HG03442 (cell line): Measurements from ENCODE around the gene SP8.
"Not testable (repeated sequence)": the region's sequence is repeated elsewhere in the genome, so short reads cannot be mapped to it uniquely, and the experiment has no call there.

Experiments used
- ATAC-seq: cut with Tn5 transposase; IDR thresholded peaks from one replicate; pipeline ENCODE4 v1.9.1; 2021; ENCODE audit warnings: mild to moderate bottlenecking, moderate library complexity; ENCODE audit not compliant: unreplicated experiment

Gene SP8

DNA sequence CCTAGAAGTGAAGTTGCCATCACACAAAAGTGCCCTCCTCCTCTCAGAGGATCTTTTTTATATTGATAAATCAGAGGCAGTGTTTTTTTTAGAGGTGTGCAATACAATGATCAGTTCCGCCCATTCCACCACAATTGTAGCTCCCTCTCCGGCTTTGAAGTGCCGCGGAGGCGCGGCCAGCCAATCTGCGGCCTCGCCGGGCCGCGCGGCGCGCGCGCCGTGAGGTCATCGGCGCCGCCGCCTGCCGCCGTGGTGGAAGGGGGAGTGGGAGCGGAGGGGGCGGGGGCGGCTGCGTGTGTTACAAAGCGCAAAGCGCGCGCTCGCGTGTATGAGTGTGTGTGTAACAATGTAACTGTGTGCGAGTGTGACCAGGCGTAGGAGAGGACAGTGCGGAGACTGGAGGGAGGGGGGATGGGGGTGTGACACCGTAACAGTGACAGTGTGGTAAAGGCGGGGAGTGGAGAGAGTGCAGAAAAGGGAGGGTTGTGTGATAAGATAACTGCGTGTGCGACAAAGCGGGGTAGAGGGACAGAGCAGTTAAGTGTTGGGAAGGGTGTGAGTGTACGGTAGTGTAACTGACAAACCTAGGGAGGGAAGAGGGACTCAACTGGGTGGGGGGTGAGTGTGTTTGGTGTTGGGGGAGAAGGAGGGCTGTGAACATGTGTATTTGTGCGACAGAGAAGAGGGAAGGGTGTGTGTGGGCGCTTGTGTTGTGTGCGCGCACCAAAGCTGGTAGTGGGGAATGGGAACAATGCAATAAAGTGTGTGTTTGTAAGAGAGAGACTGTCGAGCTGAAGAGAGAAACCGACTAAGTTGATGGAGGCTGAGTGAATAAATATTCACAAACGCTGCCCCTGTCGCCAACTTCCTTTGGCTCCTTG is at the start of gene SP8:
Gene SP8, minus strand, starts transcription at position 108 of the 881 bp plus-strand sequence. Its CDS starts 88 bp downstream, at position 20.
- no peak for ATAC-seq

DNA sequence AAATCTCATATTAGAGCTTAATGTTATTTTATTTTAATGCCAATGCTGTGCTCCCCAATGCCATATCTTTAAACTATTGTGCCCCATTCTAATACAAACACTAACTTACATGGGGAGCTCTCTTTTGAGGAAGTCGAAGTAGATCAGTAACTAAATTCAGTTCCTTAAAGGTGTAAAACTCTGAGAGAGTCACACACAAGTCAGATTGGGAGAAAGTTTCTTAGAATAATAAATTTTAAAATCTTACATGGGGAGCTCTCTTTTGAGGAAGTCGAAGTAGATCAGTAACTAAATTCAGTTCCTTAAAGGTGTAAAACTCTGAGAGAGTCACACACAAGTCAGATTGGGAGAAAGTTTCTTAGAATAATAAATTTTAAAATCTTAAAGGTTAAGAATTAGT is 49.7 kb upstream of the SP8 start:
- ATAC-seq, result peak; percentile 51

DNA sequence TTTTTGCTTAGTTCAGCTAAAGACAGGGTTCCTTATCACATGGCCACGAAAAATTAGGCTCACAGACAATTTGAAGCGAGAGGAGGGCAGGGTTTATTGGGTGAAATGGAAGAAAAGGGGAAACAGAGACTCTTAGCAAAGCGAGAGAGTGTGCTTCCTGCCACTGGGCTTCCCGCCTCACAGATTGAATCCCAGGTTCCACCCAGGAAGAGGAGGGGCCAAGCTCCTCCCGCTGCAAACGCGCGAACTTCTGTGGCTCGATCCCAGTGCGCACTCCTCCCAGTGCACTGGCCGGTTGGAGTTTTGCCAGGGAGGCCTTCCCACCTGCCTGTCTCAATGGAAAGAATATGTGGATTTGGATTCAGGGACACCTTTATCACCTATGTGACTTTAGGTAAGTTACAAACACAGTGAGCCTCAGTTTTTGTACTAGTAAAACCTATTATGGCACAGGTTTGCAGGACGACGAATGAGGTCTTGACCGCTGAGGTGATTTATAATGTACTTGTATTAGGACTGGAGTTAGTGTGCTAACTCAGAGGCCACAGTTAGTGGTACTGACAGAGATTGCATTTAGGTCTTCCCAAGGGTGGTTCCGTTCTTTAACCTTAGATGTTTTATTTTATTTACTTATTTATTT is 48.5 kb upstream of the SP8 start:
- ATAC-seq, result no peak

DNA sequence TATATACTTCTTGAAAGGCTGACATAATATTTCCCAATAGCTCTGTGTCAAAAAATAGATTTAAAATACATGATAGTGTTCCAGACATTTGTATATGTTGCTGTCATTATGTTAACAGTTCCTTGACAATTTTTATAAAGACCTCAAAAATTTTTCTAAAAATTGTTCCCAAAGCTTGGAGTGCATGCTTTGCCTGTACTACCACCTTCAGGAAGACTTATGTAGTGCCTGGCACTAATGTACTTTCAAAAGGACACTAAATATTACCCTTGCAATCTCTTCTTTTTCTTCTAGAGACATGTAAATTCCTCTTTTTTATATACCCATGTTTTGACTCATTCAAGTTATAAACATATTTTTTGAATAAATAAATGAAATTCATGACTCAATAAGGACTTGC is 48.0 kb upstream of the SP8 start:
- ATAC-seq, result no peak

DNA sequence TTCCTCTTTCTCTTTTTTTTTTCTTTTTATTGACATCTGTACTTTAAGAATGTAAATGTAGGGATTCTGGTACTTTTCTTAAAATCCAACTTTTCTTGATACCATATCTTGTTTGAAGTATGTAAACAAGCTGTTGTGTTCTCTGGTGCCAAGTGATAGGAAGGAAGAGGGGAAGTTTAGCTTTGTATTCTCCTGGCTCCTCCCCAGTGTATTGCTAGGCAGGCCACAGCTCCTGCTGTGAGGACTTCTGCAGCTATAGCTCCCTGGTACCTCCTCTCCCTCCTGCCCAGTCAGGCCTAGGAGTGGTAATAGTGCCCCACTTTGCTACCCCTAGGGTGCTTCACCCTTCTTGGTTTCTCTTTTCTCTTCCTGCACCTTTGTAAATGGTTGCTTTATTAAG is 45.3 kb upstream of the SP8 start:
- ATAC-seq, result no peak

DNA sequence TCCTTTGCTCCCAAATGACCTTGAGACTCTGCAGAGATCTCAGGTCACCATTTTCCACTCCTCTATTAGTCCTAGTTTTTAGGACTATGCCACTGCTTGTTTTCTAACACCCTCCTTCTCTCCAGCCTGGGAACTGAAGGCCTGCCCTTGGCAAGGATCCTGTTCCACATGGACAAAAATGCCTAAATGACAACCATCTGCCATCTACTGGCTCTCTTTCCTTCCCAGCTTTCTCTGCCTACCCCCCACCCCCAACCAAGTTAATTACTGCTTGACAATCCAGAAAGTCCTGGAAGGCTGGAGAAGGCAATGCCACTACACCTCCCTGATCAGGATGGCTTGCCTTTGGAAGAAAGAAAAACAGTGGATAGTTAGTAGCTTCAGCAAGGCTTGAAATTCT is 44.8 kb upstream of the SP8 start:
- no peak for ATAC-seq

DNA sequence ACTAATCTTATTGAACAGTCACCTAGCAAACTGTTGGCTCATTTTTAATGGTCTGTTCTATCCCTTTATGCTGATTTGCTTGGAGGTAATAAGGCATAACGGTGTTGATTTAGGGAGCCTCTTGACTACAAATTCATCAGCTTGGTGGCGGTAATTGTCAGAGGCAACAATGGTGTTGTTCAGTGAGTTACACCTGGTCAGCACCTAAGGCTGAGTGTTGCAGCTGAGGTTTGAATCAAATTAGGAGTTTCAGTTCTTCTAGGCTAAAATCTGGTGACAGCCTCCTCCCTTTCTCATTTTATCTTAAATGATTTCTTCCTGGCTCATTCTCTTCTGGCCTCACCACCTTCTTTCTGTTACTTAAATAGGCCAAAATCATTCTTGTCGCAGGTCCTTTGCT is 42.3 kb upstream of the SP8 start:
- ATAC-seq, result no peak

DNA sequence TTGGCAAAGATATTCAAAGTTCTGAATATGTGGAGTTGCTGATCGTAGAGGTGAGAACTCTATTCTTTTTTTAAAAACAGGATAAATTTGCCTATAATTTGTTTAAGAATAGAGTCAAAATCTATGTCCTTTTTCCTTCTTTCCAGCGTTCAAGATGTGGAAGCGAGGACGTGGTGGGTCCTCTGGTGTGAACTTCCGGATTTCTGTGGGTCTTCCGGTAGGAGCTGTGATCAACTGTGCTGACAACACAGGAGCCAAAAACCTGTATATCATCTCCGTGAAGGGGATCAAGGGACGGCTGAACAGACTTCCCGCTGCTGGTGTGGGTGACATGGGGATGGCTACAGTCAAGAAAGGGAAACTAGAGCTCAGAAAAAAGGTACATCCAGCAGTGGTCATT is 40.5 kb upstream of the SP8 start:
- no peak for ATAC-seq

DNA sequence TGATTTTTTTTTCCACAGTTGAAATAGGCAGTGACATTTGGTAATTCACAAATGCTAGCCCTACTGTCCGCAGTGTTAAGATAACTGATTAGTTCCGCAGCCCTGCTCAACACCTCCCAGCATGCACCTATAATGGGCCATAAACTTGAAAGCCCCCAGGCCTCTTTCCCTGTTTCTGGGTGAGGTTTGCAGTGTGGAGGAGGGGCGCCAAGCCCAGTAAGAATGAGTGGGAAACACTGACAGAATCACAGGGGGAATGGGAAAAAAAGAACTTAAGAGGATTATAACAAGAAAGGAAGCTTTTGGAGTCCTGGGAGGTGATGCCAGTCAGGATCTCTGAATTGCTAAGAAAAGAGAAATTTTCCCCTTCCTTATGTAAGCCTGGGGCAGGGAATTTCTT is 39.6 kb upstream of the SP8 start:
- ATAC-seq, result no peak

DNA sequence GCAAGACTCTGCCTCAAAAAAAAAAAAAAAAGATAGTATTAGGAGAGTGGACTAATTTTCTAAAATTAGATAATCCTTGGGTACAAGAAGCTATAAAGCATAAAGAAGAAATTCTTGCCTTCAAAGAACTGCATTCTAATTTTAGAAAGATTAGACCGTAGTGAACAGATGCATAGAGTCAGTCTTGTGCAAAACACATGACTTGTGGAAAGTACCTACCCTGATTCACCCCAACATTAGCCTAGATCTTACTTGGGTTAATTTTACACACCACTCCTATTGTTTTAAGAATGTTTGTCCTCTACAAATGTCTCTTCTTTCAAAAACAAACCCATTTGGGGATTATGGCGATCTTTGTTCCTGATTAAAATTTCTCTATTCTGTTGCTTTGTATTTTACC is 38.9 kb upstream of the SP8 start:
- no peak for ATAC-seq

DNA sequence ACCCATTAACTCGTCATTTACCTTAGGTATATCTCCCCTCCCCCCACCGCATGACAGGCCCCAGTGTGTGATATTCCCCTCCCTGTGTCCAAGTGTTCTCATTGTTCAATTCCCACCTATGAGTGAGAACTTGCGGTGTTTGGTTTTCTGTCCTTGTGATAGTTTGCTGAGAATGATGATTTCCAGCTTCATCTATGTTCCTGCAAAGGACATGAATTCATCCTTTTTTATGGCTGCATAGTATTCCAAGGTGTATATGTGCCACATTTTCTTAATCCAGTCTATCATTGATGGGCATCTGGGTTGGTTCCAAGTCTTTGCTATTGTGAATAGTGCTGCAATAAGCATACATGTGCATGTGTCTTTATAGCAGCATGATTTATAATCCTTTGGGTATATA is 34.7 kb upstream of the SP8 start:
- ATAC-seq, result not testable (repeated sequence)

DNA sequence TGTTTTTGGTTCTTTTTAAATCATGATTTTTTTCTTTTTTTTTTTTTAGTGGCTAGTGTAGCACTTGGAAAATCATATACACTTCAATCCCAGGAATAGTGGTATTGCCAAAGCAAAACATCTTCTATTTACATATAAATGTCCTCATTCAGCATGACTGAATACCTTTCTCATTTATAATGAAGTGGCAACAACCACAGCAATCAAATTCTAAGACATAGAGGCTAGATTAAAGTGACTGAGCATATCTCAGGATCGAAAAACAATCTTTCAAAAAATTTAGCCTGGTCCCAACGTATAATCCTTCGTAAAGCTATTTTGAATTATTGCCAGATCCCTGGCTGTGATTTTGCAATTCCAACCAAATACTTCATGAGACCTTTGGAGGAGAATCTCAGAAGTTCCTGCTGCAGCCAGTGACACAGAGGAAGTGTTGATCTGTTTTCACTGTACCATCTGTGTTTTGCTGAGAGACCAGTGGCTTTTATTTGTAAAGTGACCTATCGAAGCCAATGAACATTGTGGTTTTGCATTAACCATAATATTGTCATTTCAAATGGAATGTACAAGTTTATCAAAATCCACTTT is 29.8 kb upstream of the SP8 start:
- ATAC-seq, result no peak

DNA sequence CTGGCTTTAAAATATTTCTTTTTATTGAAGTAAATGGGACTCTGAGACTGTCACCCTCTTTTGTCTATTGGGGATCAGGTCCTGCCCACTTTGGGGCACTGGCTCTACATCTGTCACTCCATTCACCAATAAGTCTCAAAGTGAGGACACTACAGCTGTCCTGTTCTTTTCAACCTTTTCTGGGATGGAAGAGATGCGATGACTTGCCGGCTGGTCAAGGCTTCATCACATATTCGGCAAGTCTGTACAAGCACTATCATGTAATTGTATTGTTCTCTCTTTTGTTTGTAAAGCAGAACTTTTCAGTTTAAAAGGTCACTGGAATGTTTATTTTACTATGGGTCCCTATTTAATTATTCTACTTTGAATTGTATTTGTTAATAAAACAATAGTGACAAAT is 17.7 kb upstream of the SP8 start:
- no peak for ATAC-seq

DNA sequence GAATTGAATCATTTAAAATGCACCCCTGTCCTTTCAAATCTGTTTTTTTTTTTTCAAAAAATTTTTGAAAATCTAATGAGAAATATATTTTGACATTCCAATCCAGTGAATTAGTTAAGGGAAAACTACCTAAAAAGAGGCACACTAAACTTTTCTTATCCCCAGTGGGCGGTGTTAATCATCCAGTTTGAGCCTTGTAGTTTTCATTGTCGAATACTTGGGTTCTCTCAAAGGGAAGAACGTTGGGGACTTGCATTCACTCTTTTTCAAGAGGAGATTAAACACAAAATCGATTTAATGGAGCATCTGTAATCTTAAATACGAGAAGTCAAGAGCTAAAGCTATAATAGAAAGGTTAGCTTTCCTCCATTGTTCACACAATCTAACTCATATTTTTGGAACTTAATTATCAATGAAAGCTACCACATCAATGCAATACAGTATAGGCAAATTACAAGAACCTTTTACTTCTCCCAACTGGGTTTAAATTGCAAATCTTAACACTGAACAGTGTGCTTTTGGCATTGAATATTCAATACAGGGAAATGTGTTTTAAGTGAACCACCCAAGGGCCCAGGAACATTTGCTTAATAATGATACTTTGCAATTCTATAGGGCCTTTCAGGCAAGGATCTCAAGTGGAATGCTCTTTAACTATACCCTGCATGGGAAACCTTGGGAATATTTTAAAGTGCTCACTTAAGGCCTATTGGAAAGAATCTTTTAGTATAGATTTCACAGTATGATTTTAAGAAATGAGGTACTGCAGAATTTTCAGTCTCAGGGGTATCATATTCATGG is 13.1 kb upstream of the SP8 start:
- ATAC-seq, result no peak

DNA sequence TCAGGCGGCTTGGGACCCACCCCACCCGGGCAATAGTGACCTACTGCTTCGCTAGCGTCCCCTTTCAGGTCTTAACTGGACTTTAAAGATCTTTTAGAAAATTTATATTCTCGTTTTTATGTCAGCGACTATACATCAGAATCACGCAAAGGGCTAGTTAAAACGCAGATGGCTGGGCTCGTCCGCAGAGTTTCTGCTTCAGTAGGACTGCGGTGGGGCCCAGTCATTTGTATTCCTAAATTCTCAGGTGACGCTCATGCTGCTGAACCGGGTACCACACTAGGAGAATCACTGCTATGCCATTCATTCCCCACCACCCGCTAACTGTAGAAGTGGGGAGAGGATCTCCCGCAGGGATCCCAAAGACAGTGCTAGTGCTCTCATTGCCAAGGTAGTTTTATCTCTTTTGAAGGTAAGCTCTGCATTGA is 12.0 kb upstream of the SP8 start:
- no peak for ATAC-seq

DNA sequence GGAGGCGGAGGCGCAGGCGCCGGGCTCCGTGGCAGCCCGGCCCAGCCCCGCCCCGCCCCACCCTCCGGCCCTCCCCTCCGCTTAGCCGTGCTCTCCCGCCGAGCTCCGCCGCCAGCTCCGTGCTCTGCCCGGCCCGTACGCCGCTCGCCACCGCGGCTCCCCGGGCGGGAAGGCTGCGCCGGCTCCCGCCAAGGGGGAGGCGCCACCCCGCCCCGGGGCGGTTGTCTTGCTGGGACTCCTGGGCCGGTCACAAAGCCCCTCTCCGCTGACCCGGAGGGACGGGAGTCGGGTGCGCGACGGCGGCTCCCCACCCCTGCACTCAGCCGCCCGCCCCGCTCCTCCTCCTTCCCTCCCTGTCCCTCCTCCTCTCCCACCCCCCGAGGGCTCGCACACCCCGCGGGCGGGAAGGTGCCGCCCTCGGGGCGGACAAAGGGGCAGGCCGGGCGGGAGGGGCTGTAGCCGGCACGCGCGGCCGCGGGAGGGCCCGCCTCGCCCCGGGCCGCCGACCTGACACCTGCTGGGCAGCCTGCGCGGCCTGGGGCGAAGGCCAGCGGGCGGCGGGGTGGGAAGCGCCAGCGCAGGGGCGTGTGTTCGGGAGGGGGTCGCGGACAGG is 11.5 kb upstream of the SP8 start:
- peak; percentile 86 for ATAC-seq

DNA sequence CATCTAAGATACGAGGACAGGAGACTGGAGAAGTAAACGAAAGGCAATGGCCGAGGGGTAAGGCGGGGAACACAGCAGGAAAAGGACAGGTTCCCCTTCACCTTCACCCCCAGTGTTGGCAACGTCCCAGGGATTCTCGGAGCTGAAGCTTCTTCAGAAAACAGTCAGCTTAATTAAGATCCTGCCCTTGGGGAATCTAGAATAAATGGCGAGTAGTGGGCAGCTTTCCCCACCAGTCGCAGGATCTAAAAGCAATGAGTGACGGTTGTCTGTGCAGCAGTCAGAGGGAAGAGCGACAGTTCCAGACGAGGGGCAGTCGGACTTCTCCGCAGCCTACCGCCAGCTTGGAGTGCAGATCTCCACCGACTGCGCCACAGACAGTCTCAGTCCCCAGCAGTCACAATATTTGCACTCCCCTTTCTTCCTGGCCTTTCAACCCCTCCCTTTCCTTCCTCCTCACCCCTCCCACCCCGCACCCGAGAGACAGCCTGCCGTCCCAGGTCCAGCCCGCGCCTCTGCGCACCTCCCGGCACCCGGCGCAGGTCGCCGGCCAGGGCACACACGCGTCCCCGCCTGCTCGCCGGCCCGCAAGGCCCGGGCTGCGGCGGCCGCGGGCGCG is 10.9 kb upstream of the SP8 start:
- peak; percentile 49 for ATAC-seq

DNA sequence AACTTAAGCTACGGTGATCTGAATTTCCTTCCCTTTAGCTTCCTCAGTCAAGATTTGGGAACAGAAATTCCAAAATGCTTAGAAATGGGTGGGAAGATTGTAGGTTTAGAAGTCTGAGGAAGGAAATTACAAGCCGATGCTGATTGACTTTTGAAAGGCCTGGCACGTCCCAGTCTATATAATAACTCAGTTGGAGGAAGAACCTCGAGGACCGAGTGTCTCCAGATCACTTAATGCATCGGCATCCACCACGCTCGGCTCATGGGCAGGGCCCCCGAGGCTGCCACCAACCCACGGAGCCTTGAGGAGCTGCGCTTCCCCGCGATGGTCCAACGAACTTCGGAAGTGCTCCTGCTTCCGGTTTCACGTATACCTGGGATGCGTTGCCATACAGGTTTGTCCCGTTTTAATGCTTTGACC is 10.4 kb upstream of the SP8 start:
- ATAC-seq, result no peak

DNA sequence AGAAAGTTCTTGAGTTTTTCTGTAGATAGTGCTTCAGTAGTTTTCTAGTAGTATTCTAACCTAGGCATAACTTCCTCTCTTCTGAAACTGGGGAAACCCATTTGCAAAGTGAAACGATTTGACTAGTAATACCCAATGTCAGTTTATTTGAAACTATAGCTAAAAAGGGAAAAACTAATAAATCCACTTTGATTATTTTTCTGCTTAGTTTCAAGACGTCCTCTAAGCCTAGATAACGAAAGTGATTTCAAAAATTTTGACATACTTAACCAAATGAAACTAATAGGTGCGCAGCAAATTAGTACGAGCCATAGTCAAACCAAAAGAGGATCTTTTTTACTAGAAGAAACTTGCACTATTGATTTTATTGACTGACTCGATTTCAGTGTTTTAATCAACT is 9.8 kb upstream of the SP8 start:
- no peak for ATAC-seq

DNA sequence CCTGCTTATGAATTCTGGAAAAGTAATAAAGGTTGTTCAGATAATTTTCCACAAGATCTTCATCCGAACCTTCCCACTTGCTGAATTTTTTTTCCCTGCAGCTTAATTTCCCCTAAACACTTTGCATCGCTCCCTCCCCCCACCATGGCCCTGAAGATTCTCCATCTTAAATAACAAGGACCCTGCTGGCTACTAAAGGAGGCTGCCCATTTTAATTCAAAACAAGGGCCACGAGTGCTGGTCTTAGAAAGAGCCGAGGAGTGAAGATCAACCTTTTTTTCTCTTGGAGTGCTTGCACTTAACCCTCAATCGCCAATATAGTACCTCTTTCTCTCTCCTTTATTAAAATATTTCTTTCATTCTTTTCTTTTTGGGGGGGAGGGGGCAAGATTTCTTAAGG is 9.2 kb upstream of the SP8 start:
- ATAC-seq, result no peak
